Activated CD4-positive, alpha-beta T cell treated with anti-CD3 and anti-CD28 coated beads, Interleukin-2, Interleukin-6, amounts not matched to agents 100 ng/mL and 50 ng/mL, durations not matched to agents 16 hours and 8 hours (primary cell): ENCODE data around the gene MARCHF10.

Source experiments
- DNase-seq: peaks from one replicate; pipeline ENCODE4 v3.0.0-alpha.2; 2020

The MARCHF10 gene

GRCh38 chr17:62821189-62822079 is 13.3 kb upstream of the MARCHF10 start:
- no peak for DNase-seq

- no peak for DNase-seq
Observed at GRCh38 chr17:62819511-62820221, 11.6 kb upstream of the MARCHF10 start.

GRCh38 chr17:62818526-62818925 is 10.4 kb upstream of the MARCHF10 start:
- DNase-seq, result no peak

- DNase-seq, result no peak
Observed at GRCh38 chr17:62816282-62816839, 8.2 kb upstream of the MARCHF10 start.

GRCh38 chr17:62809656-62810055 is 1.5 kb upstream of the MARCHF10 start:
- DNase-seq, result no peak

GRCh38 chr17:62808576-62808970 is 459 bp upstream of the MARCHF10 start:
- DNase-seq, result no peak

GRCh38 chr17:62805234-62805633 is 2.9 kb downstream of the MARCHF10 start:
- no peak for DNase-seq

GRCh38 chr17:62804822-62805221 is 3.3 kb downstream of the MARCHF10 start:
- no peak for DNase-seq

GRCh38 chr17:62804025-62804424 is 4.1 kb downstream of the MARCHF10 start:
- no peak for DNase-seq

GRCh38 chr17:62802561-62803205 is 5.4 kb downstream of the MARCHF10 start:
- DNase-seq, result no peak

- no peak for DNase-seq
Observed at GRCh38 chr17:62801553-62802114, 6.5 kb downstream of the MARCHF10 start.

- DNase-seq, result no peak
Observed at GRCh38 chr17:62800585-62800984, 7.5 kb downstream of the MARCHF10 start.

GRCh38 chr17:62797959-62798358 is 10.2 kb downstream of the MARCHF10 start:
- no peak for DNase-seq

GRCh38 chr17:62796291-62796690 is 11.8 kb downstream of the MARCHF10 start:
- no peak for DNase-seq

GRCh38 chr17:62794666-62794971 is 13.5 kb downstream of the MARCHF10 start:
- no peak for DNase-seq

- DNase-seq, result no peak
Observed at GRCh38 chr17:62793919-62794665, 14.0 kb downstream of the MARCHF10 start.

- DNase-seq, result no peak
Observed at GRCh38 chr17:62792447-62792800, 15.7 kb downstream of the MARCHF10 start.

- no peak for DNase-seq
Observed at GRCh38 chr17:62791767-62792446, 16.2 kb downstream of the MARCHF10 start.

GRCh38 chr17:62791235-62791734 is 16.8 kb downstream of the MARCHF10 start:
- DNase-seq, result no peak

GRCh38 chr17:62790564-62790986 is 17.5 kb downstream of the MARCHF10 start:
- DNase-seq, result no peak

- DNase-seq, result no peak
Observed at GRCh38 chr17:62787366-62787765, 20.7 kb downstream of the MARCHF10 start.

GRCh38 chr17:62786646-62787045 is 21.5 kb downstream of the MARCHF10 start:
- no peak for DNase-seq
